SJCRH30 (cell line): Measurements from ENCODE around the gene GCC2. TPM values are rescaled to one million over a fixed set of nuclear protein-coding genes. Genes with fewer than 3 reads are reported as not detected.
"Not testable (repeated sequence)": the region's sequence is repeated elsewhere in the genome, so short reads cannot be mapped to it uniquely, and the experiment has no call there.

Experiments used
- DNase-seq, 2 experiments: peaks; one replicate each; pipeline ENCODE4 v3.0.0-alpha.2; 2015 to 2020
- H3K27ac ChIP-seq: fragments of 250-450 bp; sonication (Bioruptor Pico); 2 replicates; pipeline ENCODE4 v1.5.1; 2020; ENCODE audit warnings: mild to moderate bottlenecking, moderate library complexity
- H3K27me3 ChIP-seq: fragments of 250-450 bp; sonication (Bioruptor Pico); 2 replicates; pipeline ENCODE4 v1.5.1; 2020; ENCODE audit warnings: mild to moderate bottlenecking, moderate library complexity
- H3K36me3 ChIP-seq: fragments of 250-450 bp; sonication (Bioruptor Pico); 2 replicates; pipeline ENCODE4 v1.5.1; 2020; ENCODE audit warnings: mild to moderate bottlenecking, moderate library complexity
- H3K4me1 ChIP-seq: fragments of 250-450 bp; sonication (Bioruptor Pico); 2 replicates; pipeline ENCODE4 v1.5.1; 2020; ENCODE audit warnings: mild to moderate bottlenecking, moderate library complexity
- H3K4me3 ChIP-seq: fragments of 250-450 bp; sonication (Bioruptor Pico); 2 replicates; pipeline ENCODE4 v1.5.1; 2020; ENCODE audit warnings: mild to moderate bottlenecking, moderate library complexity
- H3K9me3 ChIP-seq: fragments of 250-450 bp; sonication (Bioruptor Pico); replicated peaks from 2 replicates; pipeline ENCODE4 v1.5.1; 2020; ENCODE audit warnings: mild to moderate bottlenecking, moderate library complexity
- total RNA-seq: library from RNA; depleted of rRNA; stranded (reverse); fragments of >200 nt; shearing (Covaris generic); gene quantifications from 2 replicates; pipeline ENCODE4 v1.2.3, GENCODE V29; 2014

The GCC2 gene
- total RNA-seq, 1 experiment from 2014 or later, result 29.1 TPM

GRCh38 chr2:108423502-108424251 is 25.3 kb upstream of the GCC2 start:
- no peak for DNase-seq
- Histone ChIP-seq H3K4me3 (no peak overlapping the region), H3K36me3 (no peaks in the 10 kb centered on the region), H3K27ac (no peak overlapping the region), H3K4me1 (no peaks in the 10 kb centered on the region), H3K9me3 (peaks cover 4% of the 10 kb centered on the region; the same call in 1 of the 2 replicates), H3K27me3 (no peaks in the 10 kb centered on the region)

- no peak for DNase-seq
- Histone ChIP-seq H3K4me1 (no peaks in the 10 kb centered on the region), H3K27me3 (no peaks in the 10 kb centered on the region), H3K9me3 (0 out of 2 replicates have a peak, but pooled peaks cover 4% of the 10 kb centered on the region), H3K4me3 (no peak overlapping the region), H3K27ac (no peak overlapping the region), H3K36me3 (no peaks in the 10 kb centered on the region)
Observed at GRCh38 chr2:108428286-108429009, 20.6 kb upstream of the GCC2 start.

GRCh38 chr2:108435578-108435977 is 13.4 kb upstream of the GCC2 start:
- H3K27me3 ChIP-seq, H3K27ac ChIP-seq, H3K9me3 ChIP-seq, H3K4me1 ChIP-seq, DNase-seq, H3K36me3 ChIP-seq, H3K4me3 ChIP-seq: not testable (repeated sequence)

- no peak overlapping the region for H3K27ac ChIP-seq
Observed at GRCh38 chr2:108436976-108437375, 12.0 kb upstream of the GCC2 start.

GRCh38 chr2:108441712-108442111 is 7.3 kb upstream of the GCC2 start:
- no peak for DNase-seq
- H3K9me3 ChIP-seq, result no peaks in the 10 kb centered on the region
- no peak overlapping the region for H3K27ac ChIP-seq
- peaks cover 10% of the 10 kb centered on the region for H3K4me1 ChIP-seq
- no peak overlapping the region for H3K4me3 ChIP-seq
- no peaks in the 10 kb centered on the region for H3K36me3 ChIP-seq
- H3K27me3 ChIP-seq, result no peaks in the 10 kb centered on the region

More at GRCh38 chr2:108436976-108437375, 12.0 kb upstream of the GCC2 start:
- Histone ChIP-seq H3K4me3 (no peak overlapping the region), H3K9me3 (no peaks in the 10 kb centered on the region), H3K27me3 (no peaks in the 10 kb centered on the region), H3K4me1 (no peaks in the 10 kb centered on the region), H3K36me3 (no peaks in the 10 kb centered on the region)
- no peak for DNase-seq

- H3K27ac ChIP-seq, result no peak overlapping the region
- peak; percentile 64 to 74 for DNase-seq
Observed at GRCh38 chr2:108444941-108445840, 3.8 kb upstream of the GCC2 start.

GRCh38 chr2:108446703-108447102 is 2.3 kb upstream of the GCC2 start:
- peak in 1 of 2 experiments; percentile 34 for DNase-seq
- H3K27ac ChIP-seq, result no peak overlapping the region
- no peaks in the 10 kb centered on the region for H3K27me3 ChIP-seq
- H3K36me3 ChIP-seq, result no peaks in the 10 kb centered on the region
- no peaks in the 10 kb centered on the region for H3K9me3 ChIP-seq
- peaks cover 17% of the 10 kb centered on the region for H3K4me1 ChIP-seq
- H3K4me3 ChIP-seq, result no peak overlapping the region

More at GRCh38 chr2:108444941-108445840, 3.8 kb upstream of the GCC2 start:
- Histone ChIP-seq H3K27me3 (no peaks in the 10 kb centered on the region), H3K4me1 (peaks cover 15% of the 10 kb centered on the region), H3K9me3 (no peaks in the 10 kb centered on the region), H3K36me3 (no peaks in the 10 kb centered on the region), H3K4me3 (no peak overlapping the region)

GRCh38 chr2:108447947-108448677 is 894 bp upstream of the GCC2 start:
- Histone ChIP-seq H3K36me3 (peaks cover 4% of the 10 kb centered on the region), H3K27ac (peak overlapping the region; percentile 45; the same call in 1 of the 2 replicates), H3K4me3 (peak overlapping the region; percentile 78), H3K9me3 (no peaks in the 10 kb centered on the region), H3K27me3 (no peaks in the 10 kb centered on the region), H3K4me1 (peaks cover 17% of the 10 kb centered on the region)
- DNase-seq, result no peak

- H3K27me3 ChIP-seq, result no peaks in the 10 kb centered on the region
- H3K36me3 ChIP-seq, result peaks cover 11% of the 10 kb centered on the region
- H3K4me1 ChIP-seq, result peaks cover 17% of the 10 kb centered on the region
- peak overlapping the region; percentile 78 for H3K4me3 ChIP-seq
- DNase-seq, result peak; percentile 6 to 44
- H3K27ac ChIP-seq, result peak overlapping the region; percentile 45
- no peaks in the 10 kb centered on the region for H3K9me3 ChIP-seq
Observed at GRCh38 chr2:108449410-108450130, 564 bp downstream of the GCC2 start.

- H3K9me3 ChIP-seq, result no peaks in the 10 kb centered on the region
- H3K27ac ChIP-seq, result no peak overlapping the region
- peaks cover 23% of the 10 kb centered on the region for H3K36me3 ChIP-seq
- DNase-seq, result no peak
- no peak overlapping the region for H3K4me3 ChIP-seq
- H3K27me3 ChIP-seq, result no peaks in the 10 kb centered on the region
- H3K4me1 ChIP-seq, result peaks cover 7% of the 10 kb centered on the region; the same call in 1 of the 2 replicates
Observed at GRCh38 chr2:108450863-108451262, 1.9 kb downstream of the GCC2 start.

- H3K36me3 ChIP-seq, result peaks cover 29% of the 10 kb centered on the region
Observed at GRCh38 chr2:108451976-108452375, 3.0 kb downstream of the GCC2 start.

GRCh38 chr2:108453530-108453929 is 4.5 kb downstream of the GCC2 start:
- not testable (repeated sequence) for DNase-seq, H3K27me3 ChIP-seq
- H3K36me3 ChIP-seq, result peaks cover 35% of the 10 kb centered on the region

More at GRCh38 chr2:108451976-108452375, 3.0 kb downstream of the GCC2 start:
- Histone ChIP-seq H3K4me3 (no peak overlapping the region), H3K9me3 (no peaks in the 10 kb centered on the region), H3K27me3 (no peaks in the 10 kb centered on the region), H3K4me1 (peaks cover 5% of the 10 kb centered on the region; the same call in 1 of the 2 replicates), H3K27ac (no peak overlapping the region)
- DNase-seq, result no peak

GRCh38 chr2:108454440-108454839 is 5.4 kb downstream of the GCC2 start:
- Histone ChIP-seq H3K36me3 (peaks cover 40% of the 10 kb centered on the region), H3K4me1 (peaks cover 5% of the 10 kb centered on the region; the same call in 1 of the 2 replicates), H3K27me3 (no peaks in the 10 kb centered on the region), H3K4me3 (no peak overlapping the region), H3K9me3 (0 out of 2 replicates have a peak, but pooled peaks cover 3% of the 10 kb centered on the region), H3K27ac (no peak overlapping the region)
- no peak for DNase-seq

More at GRCh38 chr2:108453530-108453929, 4.5 kb downstream of the GCC2 start:
- H3K27ac ChIP-seq, H3K9me3 ChIP-seq, H3K4me3 ChIP-seq, H3K4me1 ChIP-seq: not testable (repeated sequence)
